NCI-H1417 (cell line): ENCODE measurements around the gene EVPL.
"Not testable (repeated sequence)": the region's sequence is repeated elsewhere in the genome, so short reads cannot be mapped to it uniquely, and the experiment has no call there.

Source experiments
- DNase-seq, 3 experiments: peaks; one replicate each; lab custom pipeline; 2025; lab: John Stamatoyannopoulos, UW

Gene EVPL

DNA sequence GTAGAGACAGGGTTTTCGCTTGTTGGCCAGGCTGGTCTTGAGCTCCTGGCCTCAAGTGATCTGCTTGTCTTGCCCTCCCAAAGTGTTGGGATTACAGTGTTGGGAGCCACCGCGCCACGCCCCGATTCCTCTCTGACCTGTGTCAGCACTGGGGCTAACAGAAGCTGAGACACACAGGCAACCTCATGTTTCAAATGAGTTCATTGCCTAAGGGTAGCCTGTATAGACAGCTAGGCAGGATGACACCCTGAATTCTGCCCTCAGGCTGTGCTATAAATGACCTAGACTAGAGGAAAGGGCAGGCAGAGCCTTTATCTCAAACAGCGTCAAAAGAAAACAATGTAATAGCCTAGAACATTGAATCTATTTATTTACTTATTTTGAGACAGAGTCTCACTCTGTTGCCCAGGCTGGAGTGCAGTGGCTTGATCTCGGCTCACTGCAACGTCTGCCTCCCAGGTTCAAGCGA lies 28.7 kb downstream of the EVPL start:
- DNase-seq, result no peak

DNA sequence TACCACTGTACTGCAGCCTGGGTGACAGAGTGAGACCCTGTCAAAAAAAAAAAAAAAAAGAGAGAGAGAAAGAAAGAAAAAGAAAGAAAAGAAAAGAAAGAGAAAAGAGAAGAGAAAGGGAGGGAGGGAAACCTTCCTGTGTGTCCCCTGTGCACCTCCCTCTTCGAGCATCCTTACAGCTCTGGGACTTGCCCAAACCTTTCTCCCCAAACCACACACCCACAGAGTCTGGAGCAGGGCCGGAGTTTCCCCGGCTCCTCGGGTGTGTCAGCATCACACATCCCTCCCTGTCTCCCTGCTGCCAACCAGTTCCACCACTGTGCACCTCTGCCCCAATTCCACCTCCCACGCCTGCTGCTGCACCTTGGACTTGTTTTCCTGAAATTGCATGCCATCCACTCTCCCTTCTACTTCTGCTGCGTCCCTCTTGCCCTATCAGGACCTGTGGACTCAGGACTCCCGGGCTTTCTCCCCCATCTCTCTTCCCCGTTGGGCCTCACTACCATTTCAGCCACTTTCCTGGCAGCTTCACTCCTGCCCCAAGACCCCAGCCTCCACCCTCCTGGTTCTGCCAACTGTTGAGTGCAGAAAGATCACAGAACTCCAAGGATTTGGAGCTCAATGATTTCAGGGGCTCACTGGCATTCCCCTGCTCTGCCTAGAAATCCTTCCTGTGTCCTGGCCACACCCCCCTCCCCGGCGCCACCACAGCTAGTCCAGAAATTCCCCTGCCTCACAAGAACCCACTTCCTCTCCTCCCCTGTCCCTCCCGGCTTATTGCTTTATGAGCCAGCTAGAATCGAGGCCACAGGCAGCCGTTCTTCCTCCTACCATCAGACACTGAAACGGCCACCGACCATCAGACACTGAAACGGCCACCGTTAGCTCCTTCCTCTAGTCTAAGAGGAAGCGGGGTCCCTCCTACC lies 30.2 kb downstream of the EVPL start:
- no peak for DNase-seq

DNA sequence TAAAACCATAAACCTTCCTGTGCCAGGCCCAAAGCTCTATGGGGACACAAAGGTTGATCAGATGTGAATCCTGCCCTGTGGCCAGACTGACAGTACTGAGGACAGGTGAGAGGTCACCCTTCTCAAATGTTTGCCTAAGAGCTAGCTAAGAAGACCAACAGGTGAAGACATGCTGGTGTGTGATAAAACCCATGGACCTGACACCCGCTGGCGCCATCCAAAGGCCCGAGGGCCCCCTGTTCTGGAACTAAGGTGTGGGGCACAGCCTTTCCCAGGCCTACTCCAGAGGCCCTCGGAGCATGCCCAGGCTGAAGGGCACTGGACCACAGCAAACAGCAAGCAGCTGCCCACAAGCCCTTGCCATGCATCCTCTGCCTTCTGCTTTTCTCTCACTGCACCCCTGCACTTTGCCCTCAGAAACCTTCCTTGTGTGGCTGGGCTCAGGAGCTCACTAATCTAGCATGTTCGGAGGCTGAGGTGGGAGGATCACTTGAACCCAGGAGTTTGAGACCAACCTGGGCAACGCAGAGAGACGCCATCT lies 31.7 kb downstream of the EVPL start:
- no peak for DNase-seq

DNA sequence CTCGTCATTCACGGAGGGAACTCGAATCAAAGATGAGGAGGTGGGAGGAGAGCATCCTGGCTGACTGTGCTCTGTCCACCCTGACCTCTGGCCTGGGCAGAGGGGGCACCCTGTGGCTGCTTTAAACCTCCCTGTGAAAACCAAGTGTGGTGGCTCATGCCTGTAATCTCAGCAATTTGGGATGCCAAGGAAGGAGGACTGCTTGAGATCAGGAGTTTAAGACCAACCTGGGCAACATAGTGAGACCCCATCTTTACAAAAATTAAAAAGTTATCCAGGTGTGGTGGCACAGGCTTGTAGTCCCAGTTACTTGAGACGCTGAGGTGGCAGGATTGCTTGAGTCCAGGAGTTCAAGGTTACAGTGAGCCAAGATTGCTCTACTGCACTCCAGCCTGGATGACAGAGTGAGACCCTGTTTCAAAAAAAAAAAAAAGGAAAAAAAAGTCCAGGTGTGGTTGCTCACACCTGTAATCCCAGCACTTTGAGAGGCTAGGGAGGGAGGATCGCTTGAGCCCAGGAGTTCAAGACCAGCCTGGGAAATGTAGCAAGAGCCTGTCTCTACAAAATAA lies 32.2 kb downstream of the EVPL start:
- no peak for DNase-seq

DNA sequence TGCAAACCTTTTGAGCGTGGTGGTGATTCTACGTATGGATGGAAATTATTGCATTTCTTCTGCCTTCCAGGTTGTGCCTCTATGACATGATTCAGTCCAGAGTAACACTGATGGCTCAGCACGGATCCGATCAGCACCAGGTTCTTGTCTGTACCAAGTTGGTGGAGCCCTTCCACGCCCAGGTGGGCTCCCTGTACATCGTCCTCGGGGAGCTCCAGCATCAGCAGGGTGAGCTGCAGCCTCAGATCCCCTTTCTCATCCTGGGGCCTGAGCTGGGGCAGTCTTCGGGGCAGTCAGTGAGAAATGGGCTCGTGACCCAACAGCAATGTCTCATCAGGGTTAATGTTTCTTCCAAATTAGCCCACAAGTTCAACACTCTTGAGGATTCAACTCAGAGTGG lies 35.7 kb downstream of the EVPL start:
- no peak for DNase-seq

DNA sequence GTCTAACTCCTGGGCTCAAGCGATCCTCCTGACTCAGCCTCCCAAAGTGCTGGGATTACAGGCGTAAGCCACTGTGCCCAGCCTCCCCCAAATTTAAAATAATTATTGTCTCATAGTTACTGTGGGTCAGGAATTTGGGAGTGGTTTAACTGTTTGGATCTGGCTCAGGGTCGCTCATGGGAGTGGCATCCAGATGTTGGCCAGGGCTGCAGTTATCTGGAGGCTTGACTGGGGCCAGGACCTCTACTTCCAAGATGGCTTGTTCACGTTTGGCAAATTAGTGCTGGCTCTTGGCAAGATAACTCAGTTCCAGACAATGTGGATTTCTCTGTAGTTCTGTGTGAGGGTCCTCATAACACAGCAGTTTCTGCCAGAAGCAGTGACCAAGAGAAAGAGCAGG lies 40.1 kb downstream of the EVPL start:
- no peak for DNase-seq

DNA sequence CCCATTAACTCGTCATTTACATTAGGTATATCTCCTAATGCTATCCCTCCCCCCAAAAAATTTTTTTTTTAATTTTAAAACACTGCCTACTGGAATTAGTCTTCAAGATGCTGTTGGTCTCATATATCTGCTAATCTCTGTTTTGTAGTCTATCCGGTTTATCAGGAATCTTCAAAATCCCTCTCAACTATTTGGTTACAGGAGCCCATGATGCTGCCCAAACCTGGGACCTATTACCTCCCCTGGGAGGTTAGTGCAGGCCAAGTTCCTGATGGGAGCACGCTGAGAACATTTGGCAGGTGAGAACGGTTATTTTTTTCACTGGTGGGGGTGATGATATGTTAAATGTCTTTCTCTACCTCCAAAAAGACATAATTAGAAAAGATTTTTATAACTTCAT lies 41.1 kb downstream of the EVPL start:
- no peak for DNase-seq

DNA sequence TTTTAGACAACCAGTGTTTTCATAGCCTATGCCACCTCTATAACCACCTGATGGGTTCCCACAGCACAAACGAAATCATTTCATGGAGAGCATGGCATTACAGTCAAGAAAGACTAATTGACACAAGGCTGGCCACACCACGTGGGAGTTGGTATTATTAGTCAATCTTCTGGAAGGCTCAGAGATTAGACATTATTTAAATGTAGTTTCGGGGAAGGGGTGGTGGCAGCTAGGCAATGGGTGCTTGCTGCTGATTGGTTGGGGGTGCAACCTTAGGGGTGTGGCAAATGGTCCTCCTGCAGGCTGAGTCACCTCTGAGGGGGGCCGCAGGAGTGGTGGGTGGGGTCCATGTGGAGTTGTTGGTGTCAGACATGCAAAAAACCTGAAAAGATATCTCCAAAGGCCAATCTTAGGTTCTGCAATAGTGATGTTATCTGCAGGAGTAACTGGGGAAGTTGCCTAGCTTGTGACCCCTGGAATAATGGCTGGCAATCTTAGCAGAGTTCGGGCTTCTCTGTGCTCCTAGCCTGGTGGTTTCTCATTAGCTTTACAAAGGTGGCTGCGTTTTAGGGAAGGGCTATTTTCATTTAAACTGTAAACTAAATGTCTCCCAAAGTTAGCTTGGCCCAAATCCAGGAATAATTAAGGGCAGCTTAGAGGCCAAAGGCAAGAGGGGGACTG lies 43.5 kb downstream of the EVPL start:
- DNase-seq, result no peak

DNA sequence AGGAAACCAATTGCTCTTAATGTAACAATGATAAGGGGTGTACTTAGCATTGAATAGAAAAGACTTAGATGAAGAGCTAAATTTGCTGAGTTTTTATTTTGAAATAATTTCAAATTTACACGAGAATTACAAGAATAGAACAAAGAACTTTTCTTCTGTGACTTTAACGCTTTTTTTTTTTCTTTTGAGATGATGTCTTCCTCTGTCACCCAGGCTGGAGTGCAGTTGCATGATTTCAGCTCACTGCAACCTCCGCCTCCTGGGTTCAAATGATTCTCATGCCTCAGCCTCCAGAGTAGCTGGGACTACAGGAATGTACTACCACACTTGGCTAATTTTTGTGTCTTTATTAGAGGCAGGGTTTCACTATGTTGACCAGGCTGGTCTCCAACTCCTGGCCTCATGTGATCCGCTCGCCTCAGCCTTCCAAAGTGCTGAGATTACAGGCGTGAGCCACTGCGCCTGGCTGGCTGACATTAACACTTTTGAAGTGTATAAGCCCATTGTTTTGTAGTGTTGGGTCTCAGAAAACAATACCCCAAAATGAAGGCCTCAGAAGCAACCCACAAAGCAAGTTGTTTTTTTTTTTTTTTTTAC lies 46.0 kb downstream of the EVPL start:
- no peak for DNase-seq

DNA sequence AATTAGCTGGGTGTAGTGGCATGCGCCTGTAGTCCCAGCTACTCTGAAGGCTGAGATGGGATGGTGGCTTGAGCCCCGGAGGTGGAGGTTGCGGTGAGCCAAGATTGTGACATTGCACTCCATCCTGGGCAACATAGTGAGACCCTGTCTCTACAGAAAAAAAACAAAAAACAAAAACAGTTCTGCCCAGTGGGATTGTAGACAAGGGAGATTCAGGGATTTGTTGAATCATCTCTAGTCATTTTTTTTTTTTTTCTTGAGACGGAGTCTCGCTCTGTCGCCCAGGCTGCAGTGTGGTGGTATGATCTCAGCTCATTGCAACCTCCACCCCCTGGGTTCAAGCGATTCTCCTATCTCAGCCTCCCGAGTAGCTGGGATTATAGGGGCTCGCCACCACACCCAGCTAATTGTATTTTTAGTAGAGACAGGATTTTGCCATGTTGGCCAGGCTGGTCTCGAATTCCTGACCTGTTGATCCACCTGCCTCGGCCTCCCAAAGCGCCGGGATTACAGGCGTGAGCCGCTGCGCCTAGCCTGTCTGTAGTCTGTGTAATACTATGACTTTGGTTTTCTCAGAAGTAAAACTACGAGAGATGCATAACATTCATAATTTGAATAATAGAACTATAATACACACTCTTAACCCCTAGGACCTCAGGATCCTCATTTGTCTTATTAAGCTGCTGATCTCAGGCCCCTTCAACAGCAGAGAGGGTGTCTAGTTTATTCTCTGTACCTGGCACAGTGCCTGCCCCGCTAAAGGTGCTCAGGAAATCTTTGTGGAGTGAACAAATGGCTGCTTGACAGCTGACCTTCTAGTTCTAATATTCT lies 46.7 kb downstream of the EVPL start:
- no peak for DNase-seq

DNA sequence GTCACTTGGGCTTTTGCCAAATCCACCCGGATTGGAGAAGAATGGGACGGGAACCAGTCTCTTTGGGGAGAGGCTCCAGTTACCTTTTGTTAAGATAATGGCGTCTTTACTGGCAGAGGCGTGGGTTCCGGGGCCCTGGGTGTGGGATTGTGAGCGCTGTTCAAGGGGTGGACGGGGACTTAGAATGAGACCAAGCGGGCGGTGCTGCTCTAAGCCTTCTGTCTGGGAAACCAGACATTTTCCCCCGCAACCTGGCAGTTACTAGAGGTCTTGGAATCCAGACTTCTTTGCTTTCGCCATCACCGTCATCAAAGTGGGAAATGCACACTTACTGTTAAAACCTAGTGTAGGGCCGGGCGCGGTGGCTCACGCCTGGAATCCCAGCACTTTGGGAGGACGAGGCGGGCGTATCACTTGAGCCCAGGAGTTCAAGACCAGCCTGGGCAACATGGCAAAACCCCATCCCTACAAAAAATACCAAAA lies 47.4 kb downstream of the EVPL start:
- no peak for DNase-seq

DNA sequence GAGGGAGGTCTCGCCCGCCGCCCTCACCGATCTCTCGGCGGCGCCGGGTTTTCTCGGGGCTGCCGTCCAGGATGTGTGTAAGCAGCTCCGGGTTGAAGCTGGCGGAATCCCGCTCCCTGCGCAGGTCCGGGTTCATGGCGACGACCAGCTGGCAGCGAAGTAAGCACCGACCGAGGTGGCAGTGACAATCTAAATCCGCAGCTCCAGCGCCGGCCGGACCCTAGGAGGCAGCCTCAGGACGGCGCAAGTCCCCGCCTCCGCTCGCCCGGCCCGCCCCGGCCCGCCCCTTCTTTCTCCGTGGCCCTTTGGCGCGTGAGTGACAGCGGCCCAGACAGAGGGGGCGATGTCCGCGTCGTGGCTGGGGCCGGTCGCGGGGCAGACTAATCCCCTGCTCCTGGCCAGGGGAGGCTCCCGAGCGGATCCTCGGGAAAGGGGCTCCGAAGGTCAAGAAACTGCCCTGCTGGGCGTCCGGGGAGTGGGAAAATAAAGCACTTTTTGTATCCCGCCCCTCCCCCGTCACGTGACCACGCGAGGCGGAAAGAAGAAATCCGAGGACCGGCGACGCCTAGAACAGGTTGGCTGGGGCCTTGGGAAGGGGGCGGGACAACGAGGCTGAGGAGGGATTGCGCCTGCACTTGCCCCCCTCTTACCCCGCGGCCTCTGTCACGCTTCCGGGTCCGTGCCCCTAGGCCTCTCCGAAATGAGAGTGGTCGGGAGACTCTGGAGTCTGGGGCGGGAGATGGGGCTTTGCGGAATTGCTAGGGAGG lies 48.0 kb downstream of the EVPL start, which contains the start of the genes ACOX1 and TEN1:
ACOX1 (minus strand) TSS at position 229 of the 767 bp plus-strand sequence; CDS start at position 136, 93 bp downstream.
TEN1 (plus strand) TSS at position 303 of the 767 bp plus-strand sequence. CDS start 6,953 bp downstream, outside the sequence.
- peak; percentile 96 to 98 (median 98) for DNase-seq

DNA sequence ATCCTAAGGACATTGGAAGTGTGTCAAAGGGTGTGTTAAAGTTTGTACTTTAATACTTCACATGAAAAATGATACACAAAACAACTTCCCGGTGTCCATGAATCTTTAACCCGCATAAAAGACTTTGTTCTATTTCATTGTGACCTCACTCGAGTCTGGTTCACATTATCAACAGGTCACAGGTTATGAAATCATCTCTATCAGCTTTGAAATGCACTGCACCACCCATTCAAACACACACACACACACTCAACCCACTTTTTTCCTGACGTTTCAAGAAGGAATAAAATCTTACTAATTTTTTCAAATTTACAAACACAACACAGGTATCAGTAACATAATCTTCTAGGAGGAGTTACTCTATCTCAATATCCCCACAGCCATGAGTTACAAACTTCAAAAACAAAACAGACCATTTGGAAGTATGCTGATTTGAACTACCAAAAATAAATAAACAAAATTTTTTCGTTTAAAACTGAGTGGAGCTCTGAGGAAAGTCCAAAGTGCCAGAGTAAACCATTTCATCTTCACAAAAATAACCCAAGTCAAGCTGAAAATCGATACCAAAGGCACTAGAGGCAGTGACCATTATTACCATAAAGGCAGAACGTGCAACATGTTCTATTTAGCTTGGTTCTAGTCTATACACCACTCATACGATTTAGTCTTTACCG lies 50.8 kb downstream of the EVPL start:
- no peak for DNase-seq

DNA sequence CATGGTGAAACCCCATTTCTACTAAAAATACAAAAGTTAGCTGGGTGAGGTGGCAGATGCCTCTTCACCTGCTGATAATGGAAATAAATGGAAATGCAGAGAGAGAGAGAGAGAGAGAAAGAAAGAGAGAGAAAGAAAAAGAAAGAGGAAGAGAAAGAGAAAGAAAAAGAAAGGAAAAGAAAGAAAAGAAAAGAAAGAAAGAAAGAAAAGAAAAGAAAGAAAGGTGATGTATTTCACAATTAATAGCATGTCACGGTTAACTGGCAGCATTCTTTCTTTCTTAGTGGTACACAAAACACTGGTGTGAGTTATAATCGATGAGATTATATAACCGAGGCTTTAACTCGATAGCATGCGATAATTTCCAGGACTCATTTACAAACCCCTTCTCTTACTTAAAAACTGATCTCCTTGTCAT lies 51.3 kb downstream of the EVPL start:
- no peak for DNase-seq

DNA sequence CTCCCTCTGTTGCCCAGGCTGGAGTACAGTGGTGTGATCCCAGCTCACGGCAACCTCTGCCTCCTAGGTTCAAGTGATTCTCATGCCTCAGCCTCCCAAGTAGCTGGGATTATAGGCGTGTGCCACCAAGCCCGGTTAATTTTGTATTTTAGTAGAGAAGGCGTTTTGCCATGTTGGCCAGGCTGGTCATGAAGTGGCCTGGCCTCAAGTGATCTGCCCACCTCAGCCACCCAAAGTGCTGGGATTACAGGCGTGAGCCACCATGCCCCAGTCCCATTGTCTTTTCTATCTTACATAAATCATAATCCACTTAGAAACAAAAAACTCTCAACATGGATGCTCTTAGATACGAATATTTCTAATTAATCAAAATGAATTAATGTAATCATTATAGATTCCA lies 51.9 kb downstream of the EVPL start:
- DNase-seq, result not testable (repeated sequence)

DNA sequence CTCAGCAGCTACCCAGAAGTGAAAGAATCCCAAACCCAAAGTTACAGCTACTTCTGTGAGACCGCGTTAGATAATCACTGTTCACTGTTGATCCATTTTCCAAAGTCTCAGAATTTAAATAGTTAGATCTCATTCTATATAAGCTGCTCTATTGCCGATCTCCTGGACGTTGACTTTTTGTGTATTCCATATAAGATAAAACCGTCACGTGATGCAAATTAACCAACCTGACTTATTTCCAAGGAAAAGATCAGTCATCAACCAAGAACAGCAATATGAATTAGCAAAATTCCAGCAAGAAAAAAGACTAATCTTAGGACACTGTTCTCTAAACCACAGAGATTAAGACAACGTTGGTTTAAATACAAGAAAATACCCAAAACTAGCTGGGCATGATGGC lies 56.5 kb downstream of the EVPL start:
- DNase-seq, result no peak

DNA sequence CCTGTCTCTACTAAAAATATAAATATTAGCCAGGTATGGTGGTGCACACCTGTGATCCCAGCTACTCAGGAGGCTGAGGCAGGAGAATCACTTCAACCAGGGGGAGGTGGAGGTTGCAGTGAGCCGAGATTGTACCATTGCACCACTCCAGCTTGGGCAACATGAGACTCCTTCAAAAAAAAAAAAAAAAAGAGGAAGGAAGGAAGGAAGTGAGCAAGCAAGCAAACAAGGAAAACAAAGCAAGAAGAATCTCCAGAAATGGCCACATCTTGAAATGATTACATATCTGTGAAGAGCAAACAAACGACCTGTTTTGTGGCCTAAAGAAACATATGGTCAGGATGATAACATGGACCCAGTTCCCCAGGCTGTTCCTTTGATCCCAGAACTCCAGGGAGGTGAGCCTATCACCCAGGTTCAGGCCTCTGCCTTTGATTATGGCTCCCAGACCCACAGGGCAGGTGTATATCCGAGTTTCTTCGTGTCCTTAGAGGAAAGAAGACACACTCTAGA lies 57.0 kb downstream of the EVPL start:
- DNase-seq, result no peak

DNA sequence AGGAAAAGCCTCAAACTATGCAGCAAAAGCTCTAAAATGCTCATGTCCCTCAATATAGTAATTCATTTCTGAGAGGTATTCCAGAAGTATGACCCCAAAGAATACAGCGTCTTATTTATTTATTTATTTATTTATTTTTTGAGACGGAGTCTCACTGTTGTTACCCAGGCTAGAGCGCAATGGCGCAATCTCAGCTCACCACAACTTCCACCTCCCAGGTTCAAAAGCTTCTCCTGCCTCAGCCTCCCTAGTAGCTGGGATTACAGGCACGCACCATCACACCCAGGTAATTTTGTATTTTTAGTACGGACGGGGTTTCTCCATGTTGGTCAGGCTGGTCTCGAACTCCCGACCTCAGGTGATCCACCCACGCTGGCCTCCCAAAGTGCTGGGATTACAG lies 58.1 kb downstream of the EVPL start:
- DNase-seq, result not testable (repeated sequence)

DNA sequence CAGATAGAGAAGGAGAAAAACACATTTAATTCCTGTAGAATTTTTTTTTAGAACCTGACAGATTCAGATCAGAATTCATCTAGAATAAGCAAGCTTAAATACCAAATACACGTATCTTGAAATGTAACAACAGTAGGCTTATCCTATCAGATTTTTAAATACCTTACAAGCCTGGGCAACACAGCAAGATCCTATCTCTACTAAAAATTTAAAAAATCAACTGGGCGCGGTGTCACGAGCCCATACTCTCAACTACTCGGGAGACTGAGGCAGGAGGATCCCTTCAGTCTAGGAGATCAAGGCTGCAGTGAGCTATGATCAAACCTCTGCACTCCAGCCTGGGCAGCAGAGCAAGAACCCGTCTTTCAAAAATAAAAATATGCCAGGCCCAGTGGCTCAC lies 61.6 kb downstream of the EVPL start:
- DNase-seq, result no peak
